ENCODE data around the gene LIPT2. TPM values are rescaled to one million over a fixed set of nuclear protein-coding genes. Genes with fewer than 3 reads are reported as not detected.

The LIPT2 gene
- polyA plus RNA-seq, 1 donor = 12.3 TPM

Other genes starting within 250 kb of the LIPT2 start
- gene P4HA3, start 182.1 kb downstream of the LIPT2 start, polyA plus RNA-seq (ENCODE audit: insufficient read length) = 1.0 TPM
- 4.4 TPM for gene PGM2L1, start 95.3 kb downstream of the LIPT2 start, polyA plus RNA-seq (ENCODE audit: insufficient read length)
- gene KCNE3, start 26.2 kb downstream of the LIPT2 start, polyA plus RNA-seq (ENCODE audit: insufficient read length) = 26.1 TPM
- 44.3 TPM for gene POLD3, start 98.9 kb upstream of the LIPT2 start, polyA plus RNA-seq (ENCODE audit: insufficient read length)
- gene CHRDL2, start 237.7 kb upstream of the LIPT2 start, polyA plus RNA-seq (ENCODE audit: insufficient read length) = 0.22 TPM

Data from left kidney (tissue), 1 donor.